Measurements from ENCODE around the gene AMTN.
A peak's percentile ranks its signal among the peaks of the same experiment; 100 is the strongest.

Gene AMTN

GRCh38 chr4:70505151-70505748 lies 13.1 kb upstream of the AMTN start:
- TF ChIP-seq CTCF (conservative IDR thresholded peaks at IDR 0.05; ENCODE audit: low read depth): peak; percentile 92
- peak; percentile 48 for DNase-seq (ENCODE audit: low spot score)
- ChIA-PET CTCF (interaction anchor here (0.6 to 1.5 kb wide), 6 partner anchors 17 to 1780 kb away, joined by 3 to 6 read pairs (median 4); no protein-coding TSS in a partner anchor), POLR2A (ENCODE audit: low non-redundant PET) (no interaction called here)
- H3K27ac ChIP-seq: no peak overlapping the region

- ChIA-PET CTCF (no interaction called here), POLR2A (ENCODE audit: low non-redundant PET) (no interaction called here)
- DNase-seq (ENCODE audit: low spot score): no peak
- H3K27ac ChIP-seq: no peak overlapping the region
- no peak for TF ChIP-seq CTCF (conservative IDR thresholded peaks at IDR 0.05; ENCODE audit: low read depth)
These were observed 9.6 kb upstream of the AMTN start for GRCh38 chr4:70508801-70509200.

- ChIA-PET CTCF (no interaction called here), POLR2A (ENCODE audit: low non-redundant PET) (no interaction called here)
- DNase-seq (ENCODE audit: low spot score): no peak
- no peak overlapping the region for H3K27ac ChIP-seq
- no peak for TF ChIP-seq CTCF (conservative IDR thresholded peaks at IDR 0.05; ENCODE audit: low read depth)
These were observed 7.0 kb upstream of the AMTN start for GRCh38 chr4:70511365-70511764.

GRCh38 chr4:70515367-70516250 lies 2.8 kb upstream of the AMTN start:
- peak; percentile 41 for DNase-seq (ENCODE audit: low spot score)
- CTCF ChIA-PET: no interaction called here

GRCh38 chr4:70518716-70519115 lies 347 bp downstream of the AMTN start:
- ChIA-PET CTCF (interaction anchor here (0.7 kb wide), 1 partner anchor 20 kb away, joined by 3 read pairs; no protein-coding TSS in a partner anchor), POLR2A (ENCODE audit: low non-redundant PET) (no interaction called here)
- TF ChIP-seq CTCF (conservative IDR thresholded peaks at IDR 0.05; ENCODE audit: low read depth): no peak
- DNase-seq (ENCODE audit: low spot score): no peak
- no peak overlapping the region for H3K27ac ChIP-seq

More at GRCh38 chr4:70515367-70516250, 2.8 kb upstream of the AMTN start:
- no peak overlapping the region for H3K27ac ChIP-seq
- TF ChIP-seq CTCF (conservative IDR thresholded peaks at IDR 0.05; ENCODE audit: low read depth): no peak
- POLR2A ChIA-PET (ENCODE audit: low non-redundant PET): no interaction called here

GRCh38 chr4:70522626-70523025 lies 4.3 kb downstream of the AMTN start:
- H3K27ac ChIP-seq: peak overlapping the region; percentile 81
- ChIA-PET CTCF (interaction anchor here (0.6 to 0.7 kb wide), 2 partner anchors 15 to 1730 kb away, joined by 3 read pairs; no protein-coding TSS in a partner anchor), POLR2A (ENCODE audit: low non-redundant PET) (no interaction called here)
- peak; percentile 50 for DNase-seq (ENCODE audit: low spot score)
- no peak for TF ChIP-seq CTCF (conservative IDR thresholded peaks at IDR 0.05; ENCODE audit: low read depth)

Measured in RWPE1 (cell line).